GM19397 (cell line): Measurements from ENCODE around the gene HABP4.

Experiments used
- ATAC-seq: cut with Tn5 transposase; IDR thresholded peaks from one replicate; pipeline ENCODE4 v1.9.1; 2021; ENCODE audit warnings: mild to moderate bottlenecking, moderate library complexity; ENCODE audit not compliant: unreplicated experiment

Gene HABP4

GRCh38 chr9:96515621-96516470 lies 65.9 kb downstream of the HABP4 start:
- no peak for ATAC-seq

GRCh38 chr9:96519095-96519494 lies 69.1 kb downstream of the HABP4 start:
- ATAC-seq, result no peak

DNA sequence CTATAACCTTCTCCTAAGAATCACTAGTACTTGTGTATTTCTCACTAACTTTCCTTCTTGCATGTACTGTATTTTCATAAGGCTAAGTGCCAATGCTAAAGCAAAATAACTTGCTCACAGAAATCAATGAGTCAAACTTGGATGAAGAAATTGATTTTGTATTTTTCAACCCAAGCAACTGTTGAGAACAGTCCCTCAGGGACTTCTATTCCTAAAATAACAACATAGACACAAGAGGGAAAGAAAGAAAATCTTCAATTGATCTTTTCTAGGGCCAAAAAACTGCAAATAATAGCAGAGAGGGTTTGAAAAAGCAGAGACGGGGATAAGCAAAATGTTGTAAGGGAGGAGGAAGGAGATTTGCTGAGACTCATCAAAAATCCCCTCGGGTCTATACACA lies 69.8 kb downstream of the HABP4 start:
- no peak for ATAC-seq

- ATAC-seq, result no peak
Observed at GRCh38 chr9:96522366-96522765, 72.4 kb downstream of the HABP4 start.

DNA sequence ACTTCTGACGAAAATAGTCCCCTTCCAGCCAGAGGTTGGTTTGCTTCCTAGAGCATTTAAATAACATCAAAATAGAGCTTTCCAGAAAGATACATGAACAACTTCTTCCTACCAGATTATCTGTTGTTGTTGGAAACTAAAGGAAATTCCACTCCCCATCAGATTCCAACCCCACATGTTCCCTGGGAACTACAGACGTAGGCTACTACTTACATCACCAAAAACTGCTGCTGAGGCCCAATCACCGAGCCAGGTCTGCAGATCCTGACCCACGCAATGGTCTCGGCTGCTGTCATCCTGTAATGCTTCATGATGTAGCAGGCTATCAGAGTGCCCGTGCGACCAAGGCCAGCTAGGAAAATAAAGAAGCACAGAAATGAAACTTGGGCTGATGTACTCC lies 73.4 kb downstream of the HABP4 start:
- ATAC-seq, result no peak

DNA sequence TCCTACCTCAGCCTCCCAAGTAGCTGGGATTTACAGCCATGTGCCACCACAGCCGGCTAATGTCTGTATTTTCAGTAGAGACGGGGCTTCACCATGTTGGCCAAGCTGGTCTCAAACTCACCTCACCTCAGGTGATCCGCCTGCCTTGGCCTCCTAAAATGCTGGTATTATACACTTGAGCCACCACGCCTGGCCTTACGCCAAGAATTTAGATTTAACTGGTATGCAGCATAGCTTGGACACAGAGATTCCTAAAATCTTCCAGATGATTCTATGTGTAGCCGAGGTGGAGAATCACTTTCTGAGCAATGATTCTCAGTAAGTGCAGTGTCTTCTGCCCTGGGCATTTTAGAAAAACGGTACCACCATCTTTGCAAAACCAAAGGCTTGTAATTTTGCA lies 74.1 kb downstream of the HABP4 start:
- ATAC-seq, result no peak

DNA sequence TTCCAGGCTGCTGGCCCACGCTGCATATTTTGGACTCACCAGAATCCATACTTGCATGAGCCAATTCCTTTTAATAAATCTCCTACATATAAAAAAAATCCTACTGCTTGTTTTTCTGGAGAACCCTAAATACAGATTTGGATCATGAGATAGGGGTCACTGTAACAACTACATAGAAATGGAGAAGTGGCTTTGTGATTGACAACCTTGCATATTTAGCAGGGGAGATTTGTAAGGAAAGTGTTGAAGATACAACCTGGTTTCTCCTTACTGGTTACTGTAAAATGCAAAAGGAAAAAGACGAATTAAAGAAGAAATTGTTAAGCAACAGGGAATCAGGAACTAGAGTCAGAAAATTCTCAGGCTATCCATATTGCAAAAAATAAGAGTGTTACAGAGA lies 74.8 kb downstream of the HABP4 start:
- no peak for ATAC-seq

DNA sequence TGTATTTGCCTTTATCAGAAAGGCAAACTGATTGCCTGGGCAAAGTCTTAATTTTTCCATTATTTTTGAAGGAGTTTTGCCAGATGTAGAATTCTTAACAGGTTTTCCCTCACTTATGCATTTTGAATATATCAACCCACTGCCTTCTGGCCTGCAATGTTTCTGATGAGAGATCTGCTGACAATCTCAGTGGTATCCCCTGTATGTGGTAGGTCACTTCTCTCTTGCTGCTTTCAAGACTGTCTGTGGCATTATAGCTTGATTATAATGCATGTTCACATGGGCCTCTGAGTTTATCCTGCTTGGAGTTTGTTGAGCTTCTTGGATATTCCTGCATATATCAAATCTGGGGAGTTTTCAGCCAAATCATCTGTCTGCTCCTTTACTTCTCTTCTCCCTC lies 82.2 kb downstream of the HABP4 start:
- ATAC-seq, result no peak

- ATAC-seq, result no peak
Observed at GRCh38 chr9:96540106-96540505, 90.1 kb downstream of the HABP4 start.
